Measurements from ENCODE around the gene EXOC4.

- TF ChIP-seq GATA2 (IDR thresholded peaks at IDR 0.05; ENCODE audit: low read depth, low read length) (no peak), GATA3 (IDR thresholded peaks at IDR 0.05; ENCODE audit: low read depth, low read length) (no peak)
Measured at GRCh38 chr7:133361806-133362205, 108.9 kb downstream of the EXOC4 start.

Data from SH-SY5Y (cell line).